NK-92 (cell line): ENCODE measurements around the gene CARMIL1.

ENCODE experiments used
- DNase-seq: peaks from one replicate; lab custom pipeline; 2025; ENCODE audit not compliant: unreplicated experiment; lab: John Stamatoyannopoulos, UW

CARMIL1 gene

GRCh38 chr6:25332655-25333071 lies 53.5 kb downstream of the CARMIL1 start:
- no peak for DNase-seq

- DNase-seq = no peak
These were observed 54.3 kb downstream of the CARMIL1 start for GRCh38 chr6:25333471-25333870.

GRCh38 chr6:25334793-25335192 lies 55.6 kb downstream of the CARMIL1 start:
- no peak for DNase-seq

- DNase-seq = no peak
These were observed 57.8 kb downstream of the CARMIL1 start for GRCh38 chr6:25336996-25337395.

GRCh38 chr6:25337431-25337830 lies 58.3 kb downstream of the CARMIL1 start:
- DNase-seq = no peak

- no peak for DNase-seq
These were observed 61.4 kb downstream of the CARMIL1 start for GRCh38 chr6:25340431-25341202.

- no peak for DNase-seq
These were observed 62.0 kb downstream of the CARMIL1 start for GRCh38 chr6:25341203-25341552.

- DNase-seq = no peak
These were observed 62.9 kb downstream of the CARMIL1 start for GRCh38 chr6:25341923-25342619.

GRCh38 chr6:25342802-25343201 lies 63.6 kb downstream of the CARMIL1 start:
- no peak for DNase-seq

- no peak for DNase-seq
These were observed 64.8 kb downstream of the CARMIL1 start for GRCh38 chr6:25343984-25344383.

GRCh38 chr6:25344827-25345226 lies 65.7 kb downstream of the CARMIL1 start:
- no peak for DNase-seq

- DNase-seq = no peak
These were observed 66.9 kb downstream of the CARMIL1 start for GRCh38 chr6:25346064-25346463.

- no peak for DNase-seq
These were observed 71.4 kb downstream of the CARMIL1 start for GRCh38 chr6:25350573-25350972.

- DNase-seq = no peak
These were observed 72.3 kb downstream of the CARMIL1 start for GRCh38 chr6:25351485-25351884.

GRCh38 chr6:25352285-25352684 lies 73.1 kb downstream of the CARMIL1 start:
- DNase-seq = no peak

- no peak for DNase-seq
These were observed 75.1 kb downstream of the CARMIL1 start for GRCh38 chr6:25354078-25354932.

- DNase-seq = no peak
These were observed 80.2 kb downstream of the CARMIL1 start for GRCh38 chr6:25359191-25359861.

GRCh38 chr6:25359891-25360290 lies 80.7 kb downstream of the CARMIL1 start:
- no peak for DNase-seq

- no peak for DNase-seq
These were observed 81.4 kb downstream of the CARMIL1 start for GRCh38 chr6:25360621-25361020.

- no peak for DNase-seq
These were observed 84.3 kb downstream of the CARMIL1 start for GRCh38 chr6:25363427-25363826.

- DNase-seq = no peak
These were observed 86.0 kb downstream of the CARMIL1 start for GRCh38 chr6:25365154-25365553.
